AG20443 (cell line): ENCODE results near the gene NDUFA11.

ENCODE experiments used
- DNase-seq: peaks from one replicate; pipeline ENCODE4 v3.0.0; 2012; ENCODE audit warnings: low spot score, mixed read lengths

The NDUFA11 gene

GRCh38 chr19:5932609-5933262 is 29.1 kb upstream of the NDUFA11 start:
- no peak for DNase-seq

- DNase-seq, result no peak
Measured at GRCh38 chr19:5932146-5932545, 28.6 kb upstream of the NDUFA11 start.

- no peak for DNase-seq
Measured at GRCh38 chr19:5931251-5931650, 27.7 kb upstream of the NDUFA11 start.

GRCh38 chr19:5929625-5930024 is 26.0 kb upstream of the NDUFA11 start:
- peak; percentile 47 for DNase-seq

- no peak for DNase-seq
Measured at GRCh38 chr19:5929179-5929578, 25.6 kb upstream of the NDUFA11 start.

GRCh38 chr19:5927441-5927821 is 23.8 kb upstream of the NDUFA11 start:
- no peak for DNase-seq

GRCh38 chr19:5926641-5927440 is 23.3 kb upstream of the NDUFA11 start:
- peak; percentile 92 for DNase-seq

GRCh38 chr19:5925830-5926427 is 22.3 kb upstream of the NDUFA11 start:
- DNase-seq, result no peak

GRCh38 chr19:5923356-5923755 is 19.8 kb upstream of the NDUFA11 start:
- DNase-seq, result no peak

- no peak for DNase-seq
Measured at GRCh38 chr19:5922161-5922545, 18.6 kb upstream of the NDUFA11 start.

- DNase-seq, result no peak
Measured at GRCh38 chr19:5921516-5922160, 18.0 kb upstream of the NDUFA11 start.

- DNase-seq, result no peak
Measured at GRCh38 chr19:5918463-5919079, 15.0 kb upstream of the NDUFA11 start.

GRCh38 chr19:5917431-5918107 is 14.0 kb upstream of the NDUFA11 start:
- DNase-seq, result no peak

- DNase-seq, result no peak
Measured at GRCh38 chr19:5916181-5916708, 12.7 kb upstream of the NDUFA11 start.

- DNase-seq, result no peak
Measured at GRCh38 chr19:5915782-5916165, 12.2 kb upstream of the NDUFA11 start.

GRCh38 chr19:5914946-5915781 is 11.6 kb upstream of the NDUFA11 start:
- DNase-seq, result no peak

- peak; percentile 22 for DNase-seq
Measured at GRCh38 chr19:5914358-5914774, 10.8 kb upstream of the NDUFA11 start.

- peak; percentile 87 for DNase-seq
Measured at GRCh38 chr19:5913739-5914357, 10.3 kb upstream of the NDUFA11 start, which contains the start of gene CAPS. Gene CAPS (plus strand): TSS chr19:5914254. CDS start chr19:5914407, 153 bp downstream.

GRCh38 chr19:5911366-5911765 is 7.8 kb upstream of the NDUFA11 start:
- DNase-seq, result no peak

GRCh38 chr19:5910638-5910907 is 7.0 kb upstream of the NDUFA11 start:
- no peak for DNase-seq
